NOMO-1 treated with DMSO at 0.1 percent for 48 hours (cell line): ENCODE results near the gene RBMS1.
A peak's percentile ranks its signal among the peaks of the same experiment; 100 is the strongest.

Experiments
- DNase-seq: peaks from one replicate; lab custom pipeline; 2025; ENCODE audit not compliant: unreplicated experiment; lab: John Stamatoyannopoulos, UW

Gene RBMS1

GRCh38 chr2:160310118-160310828 is 183.3 kb downstream of the RBMS1 start:
- DNase-seq: no peak

DNA sequence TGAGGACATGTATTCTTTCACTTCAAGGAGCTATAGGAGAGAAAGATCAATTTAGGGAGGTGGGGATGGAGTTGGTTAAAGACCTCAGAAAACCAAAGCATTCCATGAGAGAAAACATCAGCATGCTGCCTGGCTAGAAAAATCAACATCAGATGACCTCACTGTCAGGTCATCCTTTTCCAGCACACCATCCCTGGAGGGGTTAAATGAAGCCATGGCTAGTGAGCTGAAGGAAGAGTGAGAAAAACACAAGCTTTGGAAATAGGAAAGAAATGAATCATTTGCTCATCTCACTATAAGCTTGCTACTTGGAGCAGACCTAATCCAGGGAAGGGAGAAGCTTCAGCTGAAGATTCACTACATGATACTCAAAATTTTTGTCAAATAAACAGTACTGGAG is 184.0 kb downstream of the RBMS1 start:
- no peak for DNase-seq

DNA sequence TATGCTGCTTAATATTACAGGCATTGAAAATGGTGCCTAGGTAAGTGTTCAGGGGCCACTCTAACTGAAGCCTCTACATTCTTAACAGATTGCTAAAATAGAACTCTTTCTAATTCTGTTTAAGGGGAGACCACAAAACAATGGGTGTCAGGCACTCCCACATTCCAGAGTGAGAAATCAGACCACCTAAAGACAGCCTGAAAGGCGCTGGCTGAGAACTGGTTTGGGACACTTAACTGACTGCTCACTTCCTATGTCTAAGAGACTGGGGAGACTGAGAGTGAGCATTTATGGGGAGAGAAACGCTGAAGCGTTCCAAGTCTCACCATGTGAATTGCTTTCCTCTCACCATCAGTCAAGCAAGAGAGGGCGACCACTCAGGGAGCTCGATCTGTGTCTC is 184.7 kb downstream of the RBMS1 start:
- DNase-seq: no peak

GRCh38 chr2:160308476-160308875 is 185.1 kb downstream of the RBMS1 start:
- DNase-seq: no peak

DNA sequence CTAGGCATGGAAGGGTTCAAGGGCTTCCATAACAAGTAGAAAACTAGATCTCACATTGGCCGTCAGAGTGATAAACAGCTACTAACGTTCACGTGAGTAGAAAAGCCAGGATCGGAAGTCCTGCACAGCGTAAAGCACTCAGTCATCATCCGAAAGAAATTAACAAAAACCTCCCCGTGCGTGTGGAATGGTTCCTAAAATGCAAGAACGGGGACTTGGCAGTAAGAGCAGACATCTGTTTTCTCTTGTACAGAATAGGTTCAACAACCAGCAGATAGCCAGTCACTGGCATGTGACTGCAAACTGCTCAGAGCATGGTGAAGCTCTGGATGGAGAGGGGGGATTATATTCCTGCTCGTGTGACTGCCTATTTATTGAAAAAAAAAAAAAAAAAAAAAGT is 186.6 kb downstream of the RBMS1 start:
- DNase-seq: no peak

- no peak for DNase-seq
These were observed 188.4 kb downstream of the RBMS1 start for GRCh38 chr2:160305081-160305750.

GRCh38 chr2:160303527-160303926 is 190.1 kb downstream of the RBMS1 start:
- no peak for DNase-seq

GRCh38 chr2:160303076-160303475 is 190.5 kb downstream of the RBMS1 start:
- no peak for DNase-seq

- no peak for DNase-seq
These were observed 192.2 kb downstream of the RBMS1 start for GRCh38 chr2:160301420-160301819.

GRCh38 chr2:160300203-160300602 is 193.4 kb downstream of the RBMS1 start:
- DNase-seq: no peak

GRCh38 chr2:160299540-160299939 is 194.1 kb downstream of the RBMS1 start:
- no peak for DNase-seq

- no peak for DNase-seq
These were observed 194.6 kb downstream of the RBMS1 start for GRCh38 chr2:160298960-160299359.

DNA sequence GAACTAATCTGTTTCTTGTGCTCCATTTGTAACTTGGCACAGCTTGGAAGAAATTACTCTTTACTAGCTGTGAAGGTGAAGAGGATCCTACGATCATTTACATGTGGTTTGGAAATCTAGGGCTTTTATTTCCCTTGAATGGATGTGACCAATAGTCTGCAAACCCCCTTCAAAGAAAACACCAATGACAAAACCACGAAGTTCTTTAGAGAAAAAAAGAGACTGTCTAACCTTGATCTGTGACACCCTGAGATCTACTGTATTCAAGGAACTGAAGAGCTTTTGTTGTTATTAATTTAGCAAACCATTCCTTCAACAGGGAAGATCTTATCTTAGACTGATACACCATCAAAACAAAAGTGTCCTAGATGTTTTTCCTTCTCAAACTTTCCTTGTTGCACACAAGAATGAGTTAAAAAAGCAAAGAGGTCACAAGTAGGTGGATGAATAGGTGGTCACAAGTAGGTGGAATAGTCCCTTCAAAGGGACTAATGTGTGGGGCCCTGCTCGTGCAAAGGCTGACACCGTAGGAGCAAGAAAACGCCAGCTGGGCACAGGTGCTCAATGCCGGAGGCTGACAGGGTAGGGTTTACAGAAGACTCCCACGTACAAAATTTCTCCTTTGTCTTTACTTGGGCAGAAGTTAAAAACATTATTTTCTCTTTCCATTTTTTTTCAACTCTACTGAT is 197.9 kb downstream of the RBMS1 start:
- DNase-seq: no peak

- no peak for DNase-seq
These were observed 198.7 kb downstream of the RBMS1 start for GRCh38 chr2:160294889-160295288.

DNA sequence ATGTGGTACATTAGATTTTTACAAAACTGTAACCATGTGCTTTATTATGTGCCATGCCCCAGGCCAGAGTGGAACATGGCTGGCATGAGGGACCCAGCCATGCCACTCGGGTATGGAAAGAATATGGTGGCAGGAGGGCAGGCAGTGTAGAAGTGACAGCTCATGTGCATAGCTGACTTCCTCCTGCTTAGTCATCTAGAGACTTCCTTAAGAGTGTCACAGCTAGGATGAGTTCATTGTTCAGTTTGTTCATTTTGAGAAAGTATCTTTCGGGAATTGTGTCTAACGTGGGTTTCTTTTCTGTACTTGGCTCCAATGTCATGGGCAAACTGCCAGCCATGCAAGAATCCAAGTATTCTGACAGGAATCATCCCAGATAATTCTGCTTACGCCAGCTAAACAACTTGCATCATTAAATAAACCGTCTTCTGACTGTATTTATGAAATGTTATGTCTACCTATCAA is 199.2 kb downstream of the RBMS1 start:
- DNase-seq: no peak

- DNase-seq: no peak
These were observed 200.1 kb downstream of the RBMS1 start for GRCh38 chr2:160293391-160294091.

DNA sequence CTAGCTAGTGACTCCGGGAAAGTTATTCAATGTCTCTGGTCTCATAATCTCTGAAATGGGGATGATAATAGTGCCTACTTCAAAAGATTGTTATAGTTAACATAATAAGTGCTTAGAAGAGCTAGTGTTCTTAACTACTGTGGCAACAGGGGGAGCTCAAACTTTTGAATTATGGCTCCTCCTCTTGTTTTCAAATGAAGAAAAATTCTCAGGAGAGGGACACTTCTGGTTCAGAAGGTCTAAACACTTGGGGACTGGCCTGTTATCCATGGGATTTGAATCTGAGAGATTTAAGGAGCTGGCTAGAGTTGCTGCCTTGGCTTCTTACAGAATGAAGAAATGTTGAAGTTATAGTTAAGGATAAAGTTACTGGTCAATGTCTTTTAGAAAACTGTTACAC is 201.4 kb downstream of the RBMS1 start:
- no peak for DNase-seq

GRCh38 chr2:160291382-160291781 is 202.2 kb downstream of the RBMS1 start:
- DNase-seq: no peak

DNA sequence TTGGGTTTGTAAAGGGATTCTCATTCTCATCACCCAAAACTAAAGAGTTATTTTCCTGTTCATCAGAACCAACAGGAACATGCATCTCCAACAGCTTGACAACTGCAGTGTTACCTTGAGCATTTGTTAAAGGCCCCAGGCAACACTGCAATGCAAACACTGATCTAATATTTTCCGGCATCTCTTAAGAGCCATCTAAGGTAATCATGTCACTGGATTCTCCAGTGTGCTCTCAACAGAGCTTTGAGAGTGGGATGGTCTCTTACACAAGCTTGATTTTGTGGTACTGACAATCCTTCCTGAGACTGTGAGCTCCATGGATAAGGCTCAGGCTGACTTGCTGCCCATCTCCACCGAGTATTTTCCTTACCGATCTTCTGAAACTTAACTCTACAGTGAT is 203.0 kb downstream of the RBMS1 start:
- no peak for DNase-seq

DNA sequence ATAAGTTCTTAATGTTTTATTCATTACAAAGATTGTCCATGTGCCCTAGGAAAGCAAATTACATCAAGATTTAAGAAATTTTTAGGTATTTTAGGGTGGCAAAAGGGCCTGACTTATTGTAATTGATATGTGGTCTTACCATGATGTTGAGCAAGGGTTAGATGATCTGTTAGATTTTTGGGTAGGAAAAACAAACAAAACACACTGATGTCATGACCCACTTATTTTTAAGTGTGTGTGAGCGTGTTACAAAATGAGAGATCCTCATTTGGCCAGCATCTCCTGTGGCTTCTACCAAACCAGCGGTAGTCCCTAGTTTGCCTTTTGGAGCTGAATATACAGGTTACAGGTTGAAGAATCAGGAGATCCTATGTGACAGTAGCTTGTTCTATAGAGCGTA is 203.8 kb downstream of the RBMS1 start:
- no peak for DNase-seq

DNA sequence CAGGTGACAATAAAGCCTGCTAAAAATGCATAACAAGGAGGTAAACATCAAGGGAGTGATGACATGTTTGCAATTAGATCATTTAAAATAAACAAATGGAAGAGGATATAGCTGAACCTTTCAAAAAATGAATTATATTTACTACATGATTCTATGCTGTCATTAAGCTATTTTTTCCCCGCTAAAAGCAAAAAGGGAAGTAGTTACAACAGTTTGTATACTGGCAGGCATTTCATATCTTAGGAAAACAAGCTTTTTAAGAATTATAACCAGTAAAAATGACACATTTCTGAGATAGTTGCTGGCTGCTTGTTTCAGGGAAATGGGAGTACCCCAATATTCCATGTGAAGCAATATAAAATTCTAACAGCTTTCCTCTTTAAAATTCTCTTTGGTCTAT is 204.5 kb downstream of the RBMS1 start:
- DNase-seq: peak; percentile 28

GRCh38 chr2:160288324-160288723 is 205.3 kb downstream of the RBMS1 start:
- no peak for DNase-seq
